ENCODE results near the gene MEIOC. TPM values are rescaled to one million over a fixed set of nuclear protein-coding genes. Genes with fewer than 3 reads are reported as not detected.

MEIOC gene
- total RNA-seq, 120 experiments from 2014 or later = 0.08 to 1.4 (median 0.30) TPM; not detected in 65

Other genes with a start within 250 kb of the MEIOC start
- gene GPATCH8, start 153.1 kb upstream of the MEIOC start, total RNA-seq = 100 to 1,000 TPM in 11 of 120 experiments, 10 to 100 TPM in 109; 53.8 to 111 (median 82.5) TPM
- 1 to 10 TPM in 82 of 120 experiments, under 1 TPM in 38; 0.48 to 4.2 (median 1.3) TPM for gene FZD2, start 99.0 kb upstream of the MEIOC start, total RNA-seq
- gene CCDC43, start 33.3 kb downstream of the MEIOC start, total RNA-seq = 10 to 100 TPM; 18.2 to 35.2 (median 24.7) TPM
- gene DBF4B, start 52.2 kb downstream of the MEIOC start, total RNA-seq = 10 to 100 TPM; 11.7 to 42.8 (median 23.1) TPM
- 10 to 100 TPM; 22.2 to 97.2 (median 58.2) TPM for gene ADAM11, start 102.5 kb downstream of the MEIOC start, total RNA-seq
- gene GJC1, start 173.8 kb downstream of the MEIOC start, total RNA-seq = 10 to 100 TPM in 94 of 120 experiments, 1 to 10 TPM in 26; 5.8 to 37.9 (median 12.9) TPM
- gene HIGD1B, start 191.4 kb downstream of the MEIOC start, total RNA-seq = 10 to 100 TPM in 109 of 120 experiments, 1 to 10 TPM in 11; 3.8 to 74.3 (median 16.5) TPM
- gene EFTUD2, start 243.0 kb downstream of the MEIOC start, total RNA-seq = 100 to 1,000 TPM in 36 of 120 experiments, 10 to 100 TPM in 84; 50.3 to 123 (median 95.1) TPM